Measurements from ENCODE around the gene CEACAM7. TPM values are rescaled to one million over a fixed set of nuclear protein-coding genes. Genes with fewer than 3 reads are reported as not detected.

Gene CEACAM7
- total RNA-seq, 1 experiment from 2014 or later = not detected

DNA sequence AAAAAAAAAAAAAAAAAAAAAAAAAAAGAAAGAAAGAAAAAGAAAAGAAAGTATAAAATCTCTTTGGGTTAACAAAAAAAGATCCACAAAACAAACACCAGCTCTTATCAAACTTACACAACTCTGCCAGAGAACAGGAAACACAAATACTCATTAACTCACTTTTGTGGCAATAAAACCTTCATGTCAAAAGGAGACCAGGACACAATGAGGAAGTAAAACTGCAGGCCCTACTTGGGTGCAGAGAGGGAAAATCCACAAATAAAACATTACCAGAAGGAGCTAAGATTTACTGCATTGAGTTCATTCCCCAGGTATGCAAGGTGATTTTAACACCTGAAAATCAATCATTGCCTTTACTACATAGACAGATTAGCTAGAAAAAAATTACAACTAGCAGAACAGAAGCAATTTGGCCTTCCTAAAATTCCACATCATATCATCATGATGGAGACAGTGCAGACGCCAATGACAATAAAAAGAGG lies 10.7 kb upstream of the CEACAM7 start:
- no peaks in the 10 kb centered on the region for H3K27me3 ChIP-seq (ENCODE audit: insufficient read depth, low read length)
- no peak overlapping the region for H2BK12ac ChIP-seq (ENCODE audit: insufficient read length, low read depth, low read length)
- Mint-ChIP-seq H3K4me3 (no peak overlapping the region), H3K27ac (no peak overlapping the region), H3K9me3 (peaks cover 85 to 94% of the 10 kb centered on the region in 2 experiments), H3K4me1 (no peaks in the 10 kb centered on the region), H3K27me3 (ENCODE audit: low read depth) (no peaks in the 10 kb centered on the region; the same call in none of the 2 replicates), H3K36me3 (ENCODE audit: insufficient read depth in 1 of 3, low read depth in 3 of 3) (peaks cover 0 to 25% (median 5%) of the 10 kb centered on the region in 3 experiments; a peak in 5 of 7 replicates)
- no peak overlapping the region for H2BK5ac ChIP-seq (ENCODE audit: insufficient read length, low read length)
- H4K20me1 ChIP-seq (ENCODE audit: control insufficient read depth, insufficient read depth, insufficient read length) = no peaks in the 10 kb centered on the region
- H3K9ac ChIP-seq (ENCODE audit: extremely low read depth, insufficient read length, low read length) = no peak overlapping the region
- H3K79me2 ChIP-seq (ENCODE audit: insufficient read depth, low read length) = no peaks in the 10 kb centered on the region
- no peak overlapping the region for H4K91ac ChIP-seq (ENCODE audit: insufficient read length, low read depth, low read length)
- TF ChIP-seq, protein P1, sequence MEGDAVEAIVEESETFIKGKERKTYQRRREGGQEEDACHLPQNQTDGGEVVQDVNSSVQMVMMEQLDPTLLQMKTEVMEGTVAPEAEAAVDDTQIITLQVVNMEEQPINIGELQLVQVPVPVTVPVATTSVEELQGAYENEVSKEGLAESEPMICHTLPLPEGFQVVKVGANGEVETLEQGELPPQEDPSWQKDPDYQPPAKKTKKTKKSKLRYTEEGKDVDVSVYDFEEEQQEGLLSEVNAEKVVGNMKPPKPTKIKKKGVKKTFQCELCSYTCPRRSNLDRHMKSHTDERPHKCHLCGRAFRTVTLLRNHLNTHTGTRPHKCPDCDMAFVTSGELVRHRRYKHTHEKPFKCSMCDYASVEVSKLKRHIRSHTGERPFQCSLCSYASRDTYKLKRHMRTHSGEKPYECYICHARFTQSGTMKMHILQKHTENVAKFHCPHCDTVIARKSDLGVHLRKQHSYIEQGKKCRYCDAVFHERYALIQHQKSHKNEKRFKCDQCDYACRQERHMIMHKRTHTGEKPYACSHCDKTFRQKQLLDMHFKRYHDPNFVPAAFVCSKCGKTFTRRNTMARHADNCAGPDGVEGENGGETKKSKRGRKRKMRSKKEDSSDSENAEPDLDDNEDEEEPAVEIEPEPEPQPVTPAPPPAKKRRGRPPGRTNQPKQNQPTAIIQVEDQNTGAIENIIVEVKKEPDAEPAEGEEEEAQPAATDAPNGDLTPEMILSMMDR (conservative IDR thresholded peaks at IDR 0.05) = no peak
- WGBS (ENCODE audit: extremely low coverage, insufficient read length, low lambda C conversion rate) = no CpG with 5 or more reads among the region's 1 CpG
- H3K23me2 ChIP-seq (ENCODE audit: insufficient read length, low read depth, low read length, poor library complexity, severe bottlenecking) = no peaks in the 10 kb centered on the region
- no peak overlapping the region for H2BK15ac ChIP-seq (ENCODE audit: low read depth, low read length)
- H2AFZ ChIP-seq (ENCODE audit: low read length) = no peak overlapping the region
- H3K23ac ChIP-seq (ENCODE audit: insufficient read length, low read depth, low read length) = no peak overlapping the region
- no peak overlapping the region for H3K18ac ChIP-seq (ENCODE audit: insufficient read length, low read depth, low read length)
- no peak overlapping the region for H4K8ac ChIP-seq (replicated peaks; ENCODE audit: insufficient read length, low read depth, low read length)
- H4K5ac ChIP-seq (ENCODE audit: insufficient read length, low read depth, low read length) = no peak overlapping the region
- H3K27ac ChIP-seq (ENCODE audit: insufficient read length, low read depth, low read length) = no peak overlapping the region
- H3K56ac ChIP-seq (ENCODE audit: insufficient read length, low read depth, low read length) = no peak overlapping the region
- H3T11ph ChIP-seq (ENCODE audit: low read length) = no peak overlapping the region
- H3K14ac ChIP-seq (ENCODE audit: insufficient read depth, low read length) = no peak overlapping the region
- H2BK120ac ChIP-seq (ENCODE audit: low read depth, low read length, poor library complexity, severe bottlenecking) = no peak overlapping the region
- H2AK5ac ChIP-seq (ENCODE audit: insufficient read length, low read length) = no peak overlapping the region
- H3K79me1 ChIP-seq (ENCODE audit: insufficient read depth, low read depth, low read length, poor library complexity, severe bottlenecking) = no peaks in the 10 kb centered on the region
- no peaks in the 10 kb centered on the region for H3K4me1 ChIP-seq (ENCODE audit: insufficient read depth, low read length)
- H3K4me2 ChIP-seq (ENCODE audit: insufficient read depth, insufficient read length, low read length) = no peak overlapping the region
- peaks cover 52% of the 10 kb centered on the region for H3K9me3 ChIP-seq (ENCODE audit: control insufficient read depth, low read depth, low read length)
- no peak overlapping the region for H2BK20ac ChIP-seq (ENCODE audit: low read depth, low read length, poor library complexity, severe bottlenecking)
- no peak for DNase-seq
- no peak overlapping the region for H3K4ac ChIP-seq (ENCODE audit: low read depth, low read length)
